ENCODE data around the gene TMEM171. TPM values are rescaled to one million over a fixed set of nuclear protein-coding genes. Genes with fewer than 3 reads are reported as not detected.

Gene TMEM171
- polyA plus RNA-seq, 1 donor, result 0.58 TPM

Other genes with a start within 250 kb of the TMEM171 start
- gene FCHO2, start 164.5 kb upstream of the TMEM171 start, polyA plus RNA-seq (ENCODE audit: insufficient read length), result 15.9 TPM
- not detected for gene TMEM174, start 52.6 kb downstream of the TMEM171 start, polyA plus RNA-seq (ENCODE audit: insufficient read length)

Measured in forelimb muscle (tissue), 1 donor.